A673 (cell line): ENCODE results near the gene CATSPERB.

ENCODE experiments used
- CTCF ChIP-seq: fragments of 300-800, 200-600 bp; sonication (generic); conservative IDR thresholded peaks from 2 replicates; pipeline ENCODE4 v1.5.1; 2017; ENCODE audit warnings: low read depth, mild to moderate bottlenecking, antibody characterized with exemption, low read length, moderate library complexity, mixed read lengths
- EZH2 ChIP-seq: fragments of 200-600 bp; sonication (generic); IDR thresholded peaks from 2 replicates; pipeline ENCODE4 v1.6.1; 2017; ENCODE audit warnings: borderline replicate concordance, low read depth, mild to moderate bottlenecking, mixed read lengths, antibody characterized with exemption, low read length; ENCODE audit not compliant: poor library complexity, severe bottlenecking

GRCh38 chr14:91728616-91729183 lies 3.2 kb downstream of the CATSPERB start:
- TF ChIP-seq CTCF (no peak), EZH2 (no peak)
